Measurements from ENCODE around the gene PTPN6.

The PTPN6 gene

DNA sequence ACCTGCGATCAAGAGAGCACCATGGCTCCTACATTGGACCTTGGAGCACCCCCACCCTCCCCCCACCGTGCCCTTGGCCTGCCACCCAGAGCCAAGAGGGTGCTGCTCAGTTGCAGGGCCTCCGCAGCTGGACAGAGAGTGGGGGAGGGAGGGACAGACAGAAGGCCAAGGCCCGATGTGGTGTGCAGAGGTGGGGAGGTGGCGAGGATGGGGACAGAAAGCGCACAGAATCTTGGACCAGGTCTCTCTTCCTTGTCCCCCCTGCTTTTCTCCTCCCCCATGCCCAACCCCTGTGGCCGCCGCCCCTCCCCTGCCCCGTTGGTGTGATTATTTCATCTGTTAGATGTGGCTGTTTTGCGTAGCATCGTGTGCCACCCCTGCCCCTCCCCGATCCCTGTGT, 9.4 kb upstream of the PTPN6 start:
- no peak for DNase-seq (ENCODE audit: low spot score)

DNA sequence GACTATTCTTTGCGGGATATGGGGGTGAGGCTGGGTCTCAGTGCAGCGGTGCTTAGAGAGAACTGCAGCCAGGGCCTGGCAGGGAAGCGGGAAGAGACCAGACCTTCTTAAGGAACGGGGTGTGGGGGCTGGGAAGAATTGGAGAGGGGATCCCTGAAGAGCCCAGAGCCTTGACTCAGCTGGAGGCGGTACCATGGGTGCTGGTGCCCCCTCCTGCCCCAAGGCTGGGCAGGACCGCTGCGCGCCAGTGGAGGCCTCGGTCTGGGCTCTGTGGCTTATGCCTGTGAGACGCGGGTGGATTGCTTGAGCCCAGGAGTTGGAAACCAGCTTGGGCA, 8.9 kb upstream of the PTPN6 start:
- no peak for DNase-seq (ENCODE audit: low spot score)

DNA sequence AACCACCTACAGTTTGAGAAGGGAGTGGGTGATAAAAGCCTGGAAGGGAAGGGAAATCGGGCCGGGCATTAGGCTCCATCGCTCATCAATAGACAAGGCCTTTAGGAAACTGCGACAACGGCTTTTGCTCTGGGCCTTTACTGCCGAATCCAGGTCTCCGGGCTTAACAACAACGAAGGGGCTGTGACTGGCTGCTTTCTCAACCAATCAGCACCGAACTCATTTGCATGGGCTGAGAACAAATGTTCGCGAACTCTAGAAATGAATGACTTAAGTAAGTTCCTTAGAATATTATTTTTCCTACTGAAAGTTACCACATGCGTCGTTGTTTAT, 7.8 kb upstream of the PTPN6 start:
- DNase-seq (ENCODE audit: low spot score): peak; percentile 90

DNA sequence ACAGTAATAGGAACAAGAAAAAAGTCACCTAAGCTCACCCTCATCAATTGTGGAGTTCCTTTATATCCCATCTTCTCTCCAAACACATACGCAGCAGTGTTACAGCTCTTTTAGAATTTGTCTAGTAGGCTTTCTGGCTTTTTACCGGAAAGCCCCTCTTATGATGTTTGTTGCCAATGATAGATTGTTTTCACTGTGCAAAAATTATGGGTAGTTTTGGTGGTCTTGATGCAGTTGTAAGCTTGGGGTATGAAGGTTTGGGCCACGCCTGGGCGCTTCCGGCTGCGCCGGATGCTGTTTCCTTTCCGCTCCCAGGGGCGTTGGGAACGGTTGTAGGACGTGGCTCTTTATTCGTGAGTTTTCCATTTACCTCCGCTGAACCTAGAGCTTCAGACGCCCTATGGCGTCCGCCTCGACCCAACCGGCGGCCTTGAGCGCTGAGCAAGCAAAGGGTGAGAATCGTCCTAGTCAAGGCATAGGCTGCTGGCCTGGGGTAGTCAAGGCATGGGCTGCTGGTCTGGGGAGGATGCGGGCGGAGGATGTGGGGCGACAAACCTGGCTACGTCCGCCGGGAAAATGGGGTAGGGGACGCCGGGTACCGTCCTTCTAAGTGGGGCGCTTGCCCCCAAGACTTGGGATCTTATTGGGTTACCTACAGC, 7.3 kb upstream of the PTPN6 start, which contains the start of the genes C12orf57 and RNU7-1:
TSS of gene C12orf57 (plus strand) at position 301 of the 659 bp plus-strand sequence. CDS start at position 401, 100 bp downstream.
TSS of gene RNU7-1 (plus strand) at position 95 of the 659 bp plus-strand sequence.
- peak; percentile 84 for DNase-seq (ENCODE audit: low spot score)

DNA sequence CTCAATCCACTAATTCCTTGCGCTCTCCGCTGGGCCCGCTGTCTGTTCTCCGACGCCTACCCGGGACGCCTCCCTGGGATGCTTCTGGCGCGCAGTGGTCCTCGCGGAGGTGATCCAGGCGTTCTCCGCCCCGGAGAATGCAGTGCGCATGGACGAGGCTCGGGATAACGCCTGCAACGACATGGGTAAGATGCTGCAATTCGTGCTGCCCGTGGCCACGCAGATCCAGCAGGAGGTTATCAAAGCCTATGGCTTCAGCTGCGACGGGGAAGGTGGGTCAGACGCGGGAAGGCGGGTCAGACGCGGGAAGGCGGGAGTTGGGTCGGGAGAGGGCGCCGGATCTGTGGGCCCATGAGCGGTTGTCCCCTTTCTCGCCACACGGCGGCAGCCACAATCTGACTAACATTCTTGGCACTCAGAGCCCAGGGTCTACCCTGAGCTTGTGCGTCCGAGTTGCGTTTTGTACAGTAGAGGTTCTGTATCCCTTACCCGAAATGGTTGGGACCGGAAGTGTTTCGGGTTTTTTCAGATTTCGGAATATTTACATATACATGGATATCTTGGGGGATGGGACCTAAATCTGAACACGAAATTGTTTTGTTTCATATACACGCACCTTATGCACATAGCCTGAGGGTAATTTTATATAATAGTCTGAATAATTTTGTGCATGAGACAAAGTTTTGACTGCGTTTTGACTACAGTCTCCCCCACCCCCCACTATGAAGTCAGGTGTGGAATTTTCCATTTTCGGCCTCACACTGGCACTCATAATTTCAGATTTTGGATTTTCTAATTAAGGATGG, 6.6 kb upstream of the PTPN6 start:
- DNase-seq (ENCODE audit: low spot score): peak; percentile 86

DNA sequence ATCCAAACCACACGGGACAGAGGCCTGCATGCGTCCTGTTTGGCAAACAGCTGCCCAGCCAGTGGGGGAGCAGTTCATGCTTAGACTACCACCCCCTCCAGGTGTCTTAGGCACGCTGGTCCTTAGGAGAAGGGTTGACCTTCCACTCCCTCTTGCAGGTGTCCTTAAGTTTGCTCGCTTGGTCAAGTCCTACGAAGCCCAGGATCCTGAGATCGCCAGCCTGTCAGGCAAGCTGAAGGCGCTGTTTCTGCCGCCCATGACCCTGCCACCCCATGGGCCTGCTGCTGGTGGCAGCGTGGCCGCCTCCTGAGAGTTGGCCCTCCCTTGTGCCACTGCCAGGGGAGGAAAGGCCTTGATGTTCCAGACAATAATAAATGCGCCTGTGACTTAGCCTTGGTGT, 5.5 kb upstream of the PTPN6 start:
- no peak for DNase-seq (ENCODE audit: low spot score)

DNA sequence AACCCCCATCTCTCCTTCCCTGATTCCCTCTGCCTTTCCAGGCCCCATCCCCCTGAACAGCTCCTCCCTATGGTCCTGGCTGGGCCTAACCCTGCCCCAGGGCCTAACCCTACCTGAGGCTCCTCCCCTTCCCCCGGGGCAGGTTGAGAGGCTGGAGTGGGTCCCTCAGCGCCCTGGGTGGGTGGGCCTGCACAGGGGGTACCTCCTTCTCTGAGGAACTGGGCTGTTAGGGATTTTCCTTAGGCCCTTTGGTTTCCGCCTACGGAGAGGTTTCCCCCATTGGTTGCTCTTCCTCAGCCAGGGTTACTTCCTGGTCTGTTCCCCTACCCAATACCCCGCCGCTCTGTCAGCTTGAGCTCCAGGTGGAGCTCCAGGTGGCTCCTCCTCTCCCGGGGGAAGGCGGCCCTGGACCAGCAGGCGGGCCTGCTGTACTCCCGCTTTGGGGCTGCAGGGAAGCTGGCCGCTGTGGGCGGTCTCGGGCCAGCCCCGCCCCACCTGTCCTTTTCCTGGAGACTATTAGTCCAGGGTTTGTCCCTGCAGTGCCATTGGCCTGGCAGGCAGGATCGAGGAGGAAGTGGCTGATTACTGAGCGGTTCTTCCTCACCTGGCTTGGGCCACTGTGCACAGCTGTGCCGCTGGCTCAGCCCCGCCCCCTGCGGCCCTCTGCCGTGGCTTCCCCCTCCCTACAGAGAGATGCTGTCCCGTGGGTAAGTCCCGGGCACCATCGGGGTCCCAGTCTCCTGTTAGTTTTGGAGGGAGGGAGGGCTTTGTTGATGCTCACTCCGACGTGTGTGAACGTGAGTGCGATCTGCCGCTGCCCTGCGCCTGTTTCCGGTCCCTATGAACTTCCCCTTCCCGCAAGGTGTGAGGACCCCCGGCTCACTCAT, 4.9 kb upstream of the PTPN6 start:
- DNase-seq (ENCODE audit: low spot score): no peak

DNA sequence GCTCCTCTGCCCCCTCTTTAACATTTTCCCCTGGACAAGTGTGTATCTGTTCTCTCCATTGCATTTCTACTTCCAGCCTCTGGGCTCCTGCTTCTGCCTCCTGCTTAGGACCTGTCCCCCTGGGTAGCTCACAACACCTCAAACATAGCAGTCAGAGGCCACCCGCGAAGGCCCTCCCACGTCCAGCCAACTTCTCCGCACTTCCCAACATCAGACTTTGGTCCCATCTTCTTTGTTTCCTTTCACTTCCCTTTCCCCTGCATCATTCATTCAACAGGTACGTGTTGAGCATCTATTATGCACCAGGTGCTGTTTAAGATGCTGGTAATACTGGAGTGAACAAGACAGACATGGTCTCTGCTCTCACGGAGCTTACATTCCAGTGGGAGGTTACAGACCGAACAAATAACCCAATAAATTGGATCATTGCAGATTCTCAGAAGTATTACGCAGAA, 4.2 kb upstream of the PTPN6 start:
- DNase-seq (ENCODE audit: low spot score): no peak

DNA sequence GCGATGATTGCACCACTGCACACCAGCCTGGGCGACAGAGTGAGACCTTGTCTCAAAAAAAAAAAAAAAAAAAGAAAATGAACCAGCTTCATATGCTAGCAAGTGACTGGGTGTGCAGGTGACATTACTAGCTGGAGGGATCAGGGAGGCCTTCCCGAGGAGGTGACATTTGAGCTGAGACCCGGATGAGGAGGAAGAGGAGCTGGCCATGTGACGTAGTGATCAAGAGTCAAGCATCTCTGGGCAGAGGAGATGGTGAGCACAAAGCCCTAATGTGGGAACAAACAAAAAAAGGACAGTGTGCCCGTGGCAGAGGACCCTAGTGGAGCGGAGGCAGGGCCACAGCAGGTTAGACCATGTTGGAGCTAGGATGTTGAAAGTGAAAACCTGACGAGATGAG, 3.5 kb upstream of the PTPN6 start:
- no peak for DNase-seq (ENCODE audit: low spot score)

DNA sequence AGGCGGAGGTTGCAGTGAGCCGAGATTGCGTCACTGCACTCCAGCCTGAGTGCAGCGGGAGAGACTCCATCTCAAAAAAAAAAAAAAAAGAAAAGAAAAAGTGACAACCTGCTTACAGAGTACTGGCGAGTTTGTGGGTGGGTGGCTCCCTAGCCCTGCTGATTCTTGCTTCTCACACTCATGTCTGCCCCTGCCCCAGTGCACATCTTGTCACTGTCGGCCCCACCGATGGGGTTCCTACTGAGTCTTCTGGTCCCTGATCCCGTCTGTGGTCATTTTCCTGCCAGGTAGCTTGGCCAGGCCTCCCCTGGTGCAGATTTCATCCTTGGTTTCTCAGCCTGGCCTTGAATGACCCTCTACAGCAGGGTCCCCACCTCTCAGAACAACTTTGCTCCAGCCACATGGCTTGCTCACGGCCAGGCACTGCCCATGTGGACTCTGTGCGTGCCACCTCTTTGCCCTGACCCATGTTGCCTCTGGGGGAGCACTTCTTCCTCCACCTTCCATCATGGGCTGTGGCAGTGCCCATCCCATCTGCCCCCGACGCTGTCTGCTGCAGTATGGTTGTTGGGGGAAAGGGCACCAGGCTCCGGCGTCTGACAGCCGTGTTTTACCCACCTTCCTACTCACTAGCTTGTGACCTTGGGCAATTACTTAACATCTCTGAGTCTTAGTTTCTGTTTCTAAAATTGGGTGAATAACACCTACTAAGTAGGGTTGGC, 2.1 kb upstream of the PTPN6 start:
- no peak for DNase-seq (ENCODE audit: low spot score)

DNA sequence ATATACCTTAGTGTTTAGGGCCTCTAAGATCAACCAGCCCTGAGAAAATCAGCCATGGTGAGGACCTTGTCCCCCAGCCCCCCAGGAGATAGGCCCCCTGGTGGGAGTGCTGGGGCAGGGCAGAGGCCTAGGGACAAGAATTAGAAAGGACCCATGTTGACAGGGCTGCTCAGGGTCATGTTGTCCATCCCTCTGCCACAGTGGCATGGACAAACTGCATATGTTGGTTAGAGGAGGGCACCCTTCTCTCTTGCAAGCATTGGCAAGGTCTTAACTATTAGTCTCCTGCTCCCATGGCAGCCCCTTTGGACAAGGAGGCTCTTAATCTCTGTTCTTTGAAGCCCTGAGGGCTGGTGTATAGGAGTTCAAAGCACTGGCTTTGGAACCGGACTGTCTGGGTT, 755 bp upstream of the PTPN6 start:
- no peak for DNase-seq (ENCODE audit: low spot score)

DNA sequence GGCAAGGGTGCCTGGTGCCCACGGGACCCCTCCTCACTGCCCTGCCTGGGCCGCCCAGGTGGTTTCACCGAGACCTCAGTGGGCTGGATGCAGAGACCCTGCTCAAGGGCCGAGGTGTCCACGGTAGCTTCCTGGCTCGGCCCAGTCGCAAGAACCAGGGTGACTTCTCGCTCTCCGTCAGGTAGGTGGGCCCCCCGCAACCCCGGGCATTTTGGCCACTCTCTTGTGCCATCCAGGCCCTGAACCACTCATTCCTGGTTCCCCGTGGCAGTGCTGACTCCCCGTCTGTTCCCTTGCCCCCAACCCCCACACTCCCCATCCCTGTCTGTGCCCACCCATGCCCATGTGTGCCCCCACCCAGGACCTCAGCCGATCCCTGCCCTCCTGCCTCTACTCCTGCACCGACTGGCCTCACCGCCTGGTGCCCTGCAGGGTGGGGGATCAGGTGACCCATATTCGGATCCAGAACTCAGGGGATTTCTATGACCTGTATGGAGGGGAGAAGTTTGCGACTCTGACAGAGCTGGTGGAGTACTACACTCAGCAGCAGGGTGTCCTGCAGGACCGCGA, 480 bp downstream of the PTPN6 start:
- DNase-seq (ENCODE audit: low spot score): no peak

DNA sequence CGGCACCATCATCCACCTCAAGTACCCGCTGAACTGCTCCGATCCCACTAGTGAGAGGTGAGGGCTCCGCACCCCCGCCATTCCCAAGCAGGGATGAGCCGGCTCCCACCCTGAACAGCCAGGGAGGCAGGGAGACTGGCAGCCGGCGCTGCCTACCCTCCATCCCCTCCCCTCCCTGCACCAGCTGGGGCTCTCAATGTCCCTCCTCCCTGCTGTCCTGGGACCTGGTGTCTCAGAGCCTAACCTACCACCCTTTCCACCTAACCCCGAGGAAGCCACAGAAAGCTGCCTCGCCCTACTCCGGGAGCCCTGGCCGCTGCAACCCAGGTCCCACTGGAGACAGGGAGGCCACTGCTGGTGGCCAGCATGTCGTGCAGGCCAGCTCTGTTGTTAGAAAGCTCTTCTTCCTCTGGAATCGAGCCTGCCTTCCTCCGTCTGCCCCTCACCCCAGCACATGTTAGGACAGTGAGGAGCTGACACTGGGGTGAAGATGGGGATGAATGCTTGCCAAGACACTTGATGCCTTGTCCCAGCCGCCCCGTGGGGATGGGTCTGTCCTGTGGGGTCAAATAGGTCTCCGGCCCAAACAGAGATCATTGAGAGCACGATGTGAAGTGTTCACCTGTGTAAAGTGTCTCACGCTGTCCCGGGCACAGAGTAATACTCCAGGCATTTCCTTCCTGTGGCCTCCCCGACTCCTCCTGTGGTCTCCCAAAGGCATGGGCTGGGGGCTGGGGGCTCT, 1.1 kb downstream of the PTPN6 start:
- no peak for DNase-seq (ENCODE audit: low spot score)

DNA sequence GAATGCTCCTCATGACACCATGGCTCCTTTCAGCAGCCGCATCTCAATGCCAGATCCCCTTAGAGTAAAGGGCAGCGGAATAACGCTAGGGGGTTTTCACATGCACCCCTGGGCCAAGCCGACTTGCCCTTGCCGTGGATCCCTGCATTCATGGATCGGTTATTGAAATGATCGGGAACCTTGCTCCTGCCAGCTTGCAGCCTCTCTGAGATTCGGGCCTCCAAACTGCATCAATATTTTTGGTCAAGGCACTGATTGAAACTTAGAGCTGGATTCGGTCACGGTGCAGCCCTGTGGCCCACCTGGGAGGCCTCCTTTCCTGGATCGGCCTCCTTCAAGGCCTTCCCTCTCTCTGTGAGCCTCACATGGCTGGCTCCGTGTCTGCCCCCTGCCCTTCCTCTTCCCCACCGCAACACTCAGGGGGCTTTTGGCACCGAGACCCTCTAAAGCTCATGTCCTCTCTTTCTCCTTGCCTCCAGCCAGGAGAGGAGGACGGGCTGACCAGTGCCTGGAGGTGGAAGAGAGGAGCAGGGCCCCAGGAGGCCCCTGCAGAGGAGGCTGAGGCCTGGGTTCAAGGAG, 1.8 kb downstream of the PTPN6 start:
- DNase-seq (ENCODE audit: low spot score): no peak

DNA sequence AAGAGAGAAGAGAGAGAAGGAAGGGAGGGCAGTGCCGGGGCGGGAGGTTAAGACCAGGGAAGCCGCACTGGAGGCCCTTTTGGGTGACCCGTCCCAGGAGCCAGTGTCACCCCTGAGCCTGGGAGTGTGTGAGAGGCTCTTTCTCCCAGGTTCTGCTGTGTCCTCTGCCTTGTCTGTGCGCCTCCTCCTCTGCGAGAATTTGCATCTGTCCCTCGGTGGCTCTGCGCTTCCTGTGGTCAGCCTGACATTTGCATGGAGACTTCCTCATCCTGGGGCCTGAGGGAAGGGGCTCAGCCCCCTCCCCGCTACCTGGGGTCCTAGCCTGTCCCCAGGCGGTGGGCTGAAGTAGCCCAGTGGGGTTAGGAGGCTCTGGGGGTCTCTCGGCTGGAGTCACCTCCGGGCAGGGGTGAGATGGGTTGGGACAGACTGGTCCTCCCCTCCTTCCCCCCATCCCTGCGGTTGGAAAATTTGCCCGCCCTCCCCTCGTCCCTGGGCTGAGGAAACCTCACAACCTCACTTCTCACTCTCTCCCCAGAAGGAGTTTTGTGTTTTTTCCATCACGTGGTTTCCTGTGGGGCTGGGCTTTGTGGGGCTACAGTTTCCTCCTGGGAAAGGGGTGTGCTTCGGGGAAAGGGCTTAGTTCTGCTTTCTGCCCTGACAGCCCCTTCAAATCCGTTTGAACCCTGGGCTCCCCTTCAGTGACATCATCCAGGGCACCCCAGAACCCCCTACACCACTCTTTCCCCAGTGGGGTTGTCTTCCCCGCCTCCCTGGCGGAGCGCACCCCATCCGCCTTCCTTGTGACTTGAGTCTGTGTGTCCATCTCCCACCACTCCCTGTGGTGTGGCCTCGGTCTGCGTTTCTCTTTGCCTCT, 2.5 kb downstream of the PTPN6 start:
- no peak for DNase-seq (ENCODE audit: low spot score)

DNA sequence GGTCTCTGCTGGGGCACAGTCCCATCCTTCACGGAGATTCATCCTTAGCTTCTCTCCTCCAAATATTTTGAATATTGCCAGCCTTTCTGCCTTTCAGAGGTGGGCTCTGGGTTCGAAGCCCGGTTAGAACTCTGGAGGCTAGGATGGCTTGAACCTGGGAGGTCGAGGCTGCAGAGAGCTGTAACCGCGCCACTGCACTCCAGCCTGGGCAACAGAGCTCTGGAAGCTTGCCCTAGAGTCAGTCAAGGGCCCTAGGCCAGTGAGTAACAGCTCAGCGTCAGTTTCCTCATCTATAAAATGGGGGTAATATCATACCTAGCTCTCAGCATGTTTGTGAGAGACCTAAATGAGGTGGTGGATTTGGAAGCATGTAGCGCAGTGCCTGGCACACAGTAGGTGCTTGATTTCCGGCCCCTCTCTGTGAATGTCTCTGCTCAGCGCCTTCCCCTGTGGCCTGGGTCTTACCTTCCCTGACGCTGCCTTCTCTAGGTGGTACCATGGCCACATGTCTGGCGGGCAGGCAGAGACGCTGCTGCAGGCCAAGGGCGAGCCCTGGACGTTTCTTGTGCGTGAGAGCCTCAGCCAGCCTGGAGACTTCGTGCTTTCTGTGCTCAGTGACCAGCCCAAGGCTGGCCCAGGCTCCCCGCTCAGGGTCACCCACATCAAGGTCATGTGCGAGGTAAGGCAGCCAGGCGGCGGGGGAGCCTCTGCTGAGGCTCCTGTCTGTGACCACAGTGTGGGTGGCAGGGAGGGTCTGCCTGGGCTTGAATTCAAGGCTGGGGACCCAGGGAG, 3.4 kb downstream of the PTPN6 start:
- DNase-seq (ENCODE audit: low spot score): no peak

DNA sequence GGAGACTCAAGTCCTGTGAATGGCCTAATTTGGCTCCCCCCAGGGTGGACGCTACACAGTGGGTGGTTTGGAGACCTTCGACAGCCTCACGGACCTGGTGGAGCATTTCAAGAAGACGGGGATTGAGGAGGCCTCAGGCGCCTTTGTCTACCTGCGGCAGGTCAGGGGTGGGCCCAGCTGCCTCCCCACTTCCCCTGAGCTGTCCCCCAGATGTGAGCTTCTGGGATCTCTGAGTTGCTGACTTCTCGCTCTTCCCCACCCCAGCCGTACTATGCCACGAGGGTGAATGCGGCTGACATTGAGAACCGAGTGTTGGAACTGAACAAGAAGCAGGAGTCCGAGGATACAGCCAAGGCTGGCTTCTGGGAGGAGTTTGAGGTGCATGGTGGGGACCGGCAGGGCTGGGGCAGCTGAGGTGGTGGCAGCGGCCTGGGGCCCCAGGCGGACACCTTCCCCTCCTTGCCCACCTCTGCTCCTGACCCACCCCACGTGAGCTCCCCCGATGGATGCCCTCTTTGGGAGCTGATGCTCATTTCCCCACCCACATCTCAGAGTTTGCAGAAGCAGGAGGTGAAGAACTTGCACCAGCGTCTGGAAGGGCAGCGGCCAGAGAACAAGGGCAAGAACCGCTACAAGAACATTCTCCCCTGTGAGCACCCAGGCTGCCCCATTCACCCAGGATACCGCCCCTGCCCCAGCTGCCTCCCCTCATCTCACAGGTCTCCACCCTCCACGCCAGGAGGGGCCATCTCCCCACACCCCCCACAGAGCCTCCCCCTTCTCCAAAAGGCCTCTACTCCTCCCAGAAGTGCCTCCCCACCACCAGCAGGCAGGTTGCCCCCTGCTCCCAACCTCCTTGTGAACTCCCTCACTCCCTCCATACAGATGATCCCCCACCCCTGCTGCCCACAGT, 4.2 kb downstream of the PTPN6 start:
- no peak for DNase-seq (ENCODE audit: low spot score)
